Measurements from ENCODE around the gene GGT6. TPM values are rescaled to one million over a fixed set of nuclear protein-coding genes. Genes with fewer than 3 reads are reported as not detected.

Gene GGT6
- polyA plus RNA-seq, 1 of the 3 experiments (the other 2 are of a cell fraction) = not detected

- ChIA-PET CTCF (interaction anchor here (0.6 to 2.2 kb wide), 4 partner anchors 13 to 116 kb away, joined by 3 to 11 read pairs (median 6); partner anchors contain the start of gene MYBBP1A), POLR2A (interaction anchor here (0.6 to 1.6 kb wide), 3 partner anchors 15 to 113 kb away, joined by 3 to 8 read pairs (median 4); no protein-coding TSS in a partner anchor)
- H3K36me3 ChIP-seq (replicated peaks in 1 of 2; ENCODE audit: control insufficient read depth in 1 of 2, insufficient read depth in 2 of 2, low read length in 1 of 2) = peaks cover 3 to 38% of the 10 kb centered on the region in 2 experiments
- H2AFZ ChIP-seq (ENCODE audit: low read depth) = no peak overlapping the region
- no peak overlapping the region for H3K4me3 ChIP-seq (ENCODE audit: low read depth in 2 of 2, low read length in 1 of 2)
- peaks cover 0 to 31% of the 10 kb centered on the region in 2 experiments; a peak in 1 of 4 replicates for H3K4me1 ChIP-seq (ENCODE audit: control insufficient read depth in 1 of 2, insufficient read depth in 2 of 2, low read depth in 1 of 2, low read length in 1 of 2)
- WGBS (ENCODE audit: low lambda C conversion rate) = 90% methylated on average over 16 of the region's 18 CpGs
- no peaks in the 10 kb centered on the region for H3K79me2 ChIP-seq (ENCODE audit: insufficient read depth)
- H3K9me2 ChIP-seq = no peaks in the 10 kb centered on the region
- DNase-seq = no peak
- H3K9ac ChIP-seq = no peak overlapping the region
- H3K4me2 ChIP-seq = no peak overlapping the region
- H3K27me3 ChIP-seq (ENCODE audit: insufficient read depth) = no peaks in the 10 kb centered on the region
- H3K27ac ChIP-seq (ENCODE audit: low read depth in 2 of 2, low read length in 1 of 2) = no peak overlapping the region
- TF ChIP-seq TCF12 (IDR thresholded peaks at IDR 0.05) = no peak
- TF ChIP-seq USF2 (IDR thresholded peaks at IDR 0.05; ENCODE audit: borderline replicate concordance, low read depth, low read length) = no peak
- no peak for TF ChIP-seq REST (IDR thresholded peaks at IDR 0.05; ENCODE audit: low read depth, low read length)
- no peak for TF ChIP-seq ZBTB33 (IDR thresholded peaks at IDR 0.05; ENCODE audit: borderline replicate concordance, low read depth)
- TF ChIP-seq SMC3 (IDR thresholded peaks at IDR 0.05; ENCODE audit: low read depth, low read length) = no peak
- no peak for TF ChIP-seq USF1 (IDR thresholded peaks at IDR 0.05; ENCODE audit: borderline replicate concordance, low read depth)
- no peak for TF ChIP-seq EP300 (IDR thresholded peaks at IDR 0.05; ENCODE audit: borderline replicate concordance in 1 of 2, low read depth in 1 of 2, low read length in 1 of 2)
- TF ChIP-seq RFX5 (IDR thresholded peaks at IDR 0.05; ENCODE audit: low read length) = no peak
- no peak for TF ChIP-seq RXRA (IDR thresholded peaks at IDR 0.05; ENCODE audit: borderline replicate concordance, low read depth)
- no peak for TF ChIP-seq MXI1 (IDR thresholded peaks at IDR 0.05; ENCODE audit: low read depth, low read length)
- no peak for TF ChIP-seq GATA2 (CRISPR knock-in tag; IDR thresholded peaks at IDR 0.05)
- no peak for TF ChIP-seq TEAD4 (IDR thresholded peaks at IDR 0.05; ENCODE audit: borderline replicate concordance, insufficient read depth)
- TF ChIP-seq RCOR1 (IDR thresholded peaks at IDR 0.05; ENCODE audit: low read length) = no peak
- no peak for TF ChIP-seq PBX3 (IDR thresholded peaks at IDR 0.05)
- TF ChIP-seq MEF2A (IDR thresholded peaks at IDR 0.05; ENCODE audit: borderline replicate concordance, low read depth) = no peak
- TF ChIP-seq FOSL2 (IDR thresholded peaks at IDR 0.05; ENCODE audit: borderline replicate concordance, low read depth) = no peak
- no peak for TF ChIP-seq POLR2AphosphoS5 (IDR thresholded peaks at IDR 0.05; ENCODE audit: low read depth, low read length)
- no peaks in the 10 kb centered on the region for H3F3A ChIP-seq (replicated peaks; ENCODE audit: insufficient read depth)
- no peaks in the 10 kb centered on the region for H4K20me1 ChIP-seq (ENCODE audit: insufficient read depth)
- no peaks in the 10 kb centered on the region for H3K9me3 ChIP-seq
Measured at GRCh38 chr17:4536742-4537411, 23.5 kb downstream of the GGT6 start.

Data from SK-N-SH (cell line).